K562 (cell line): ENCODE data around the gene UBE2G2. TPM values are rescaled to one million over a fixed set of nuclear protein-coding genes. Genes with fewer than 3 reads are reported as not detected.

ENCODE experiments used
- CAMTA2 ChIP-seq: fragments of 250-450 bp; sonication (Bioruptor Pico); conservative IDR thresholded peaks from 2 replicates; pipeline ENCODE4 v1.5.1; 2022
- DEAF1 ChIP-seq: fragments of 450-650 bp; formaldehyde crosslinking; IDR thresholded peaks from 2 replicates; pipeline ENCODE4 v1.4.0; 2020; ENCODE audit warnings: mild to moderate bottlenecking, moderate library complexity
- FOXK2 ChIP-seq, 2 experiments: fragments of 450-650 bp; IDR thresholded peaks in 1 of 2; conservative IDR thresholded peaks in 1 of 2; 2 replicates each; pipeline ENCODE4 v1.6.1; 2016; ENCODE audit warnings: low read depth in 2 of 2, mild to moderate bottlenecking in 1 of 2
- GTF2F1 ChIP-seq: IDR thresholded peaks from 2 replicates; pipeline ENCODE4 v1.6.1; 2011; ENCODE audit warnings: low read depth, low read length, improper control_type of control experiment
- HDAC1 ChIP-seq, 2 experiments: fragments of 450-650 bp; IDR thresholded peaks; 2 replicates each; pipeline ENCODE4 v1.6.1; 2016 to 2017; ENCODE audit warnings: inconsistent platforms in 1 of 2, mild to moderate bottlenecking in 1 of 2, moderate library complexity in 1 of 2
- MLLT1 ChIP-seq, 2 experiments: fragments of 450-650 bp; IDR thresholded peaks; 2 replicates each; pipeline ENCODE4 v1.6.1; 2016
- MXI1 ChIP-seq: IDR thresholded peaks from 2 replicates; pipeline ENCODE4 v1.6.1; 2011; ENCODE audit warnings: low read depth, mild to moderate bottlenecking, improper control_type of control experiment, low read length
- MYC ChIP-seq, 2 experiments: fragments of 250-450 bp in 1 of 2; sonication (Bioruptor Pico) in 1 of 2; IDR thresholded peaks; 2 replicates each; pipeline versions ENCODE4 v1.5.1 to v1.6.1; 2012 to 2021; ENCODE audit warnings: low read depth in 2 of 2, borderline replicate concordance in 1 of 2, improper control_type of control experiment in 1 of 2, low read length in 1 of 2, mild to moderate bottlenecking in 1 of 2, moderate library complexity in 1 of 2
- MYNN ChIP-seq, 2 experiments: sonication (generic); formaldehyde crosslinking in 1 of 2; IDR thresholded peaks; 2 replicates each; pipeline versions ENCODE4 v1.5.0 to v1.6.1; 2016 to 2020; ENCODE audit warnings: antibody characterized with exemption in 1 of 2, missing genetic modification reagents in 1 of 2
- NKRF ChIP-seq: fragments of 450-650 bp; IDR thresholded peaks from 2 replicates; pipeline ENCODE4 v1.6.1; 2016; ENCODE audit warnings: borderline replicate concordance
- PHF8 ChIP-seq: fragments of 200-600 bp; sonication (generic); IDR thresholded peaks from 2 replicates; pipeline ENCODE4 v1.6.1; 2012; ENCODE audit warnings: mixed run types, mild to moderate bottlenecking, inconsistent platforms, low read length, moderate library complexity, borderline replicate concordance
- POLR3G ChIP-seq: IDR thresholded peaks from 2 replicates; pipeline ENCODE4 v1.6.1; 2011; ENCODE audit not compliant: insufficient read length, insufficient replicate concordance; ENCODE audit errors: extremely low read depth
- PTBP1 ChIP-seq: fragments of 200-400 bp; formaldehyde crosslinking; IDR thresholded peaks from 2 replicates; pipeline ENCODE4 v1.6.1; 2017; ENCODE audit warnings: low read depth, low read length
- SAP30 ChIP-seq: fragments of 200-600 bp; sonication (generic); IDR thresholded peaks from 2 replicates; pipeline ENCODE4 v1.6.1; 2012; ENCODE audit warnings: borderline replicate concordance, low read depth, mild to moderate bottlenecking, moderate library complexity, low read length, control low read depth, inconsistent platforms; ENCODE audit not compliant: insufficient read depth, poor library complexity, severe bottlenecking
- SIRT6 ChIP-seq: IDR thresholded peaks from one replicate; pipeline ENCODE4 v1.6.1; 2012; ENCODE audit warnings: low read depth, mild to moderate bottlenecking, control low read depth, inconsistent platforms, low read length, moderate library complexity
- SMAD4 ChIP-seq: fragments of 250-450 bp; sonication (Bioruptor Pico); conservative IDR thresholded peaks from 2 replicates; pipeline ENCODE4 v1.8.0; 2021; ENCODE audit warnings: inconsistent platforms, mild to moderate bottlenecking, moderate library complexity
- TRIM28 ChIP-seq: fragments of 450-650 bp; IDR thresholded peaks from 2 replicates; pipeline ENCODE4 v1.6.1; 2017
- ZBTB34 ChIP-seq: fragments of 250-450 bp; sonication (Bioruptor Pico); IDR thresholded peaks from 2 replicates; pipeline ENCODE4 v1.8.0; 2021; ENCODE audit warnings: mild to moderate bottlenecking, moderate library complexity
- ZNF175 ChIP-seq: fragments of 200-800 bp; sonication (Bioruptor generic); IDR thresholded peaks from 2 replicates; pipeline ENCODE4 v1.6.1; 2016; ENCODE audit warnings: low read depth, mild to moderate bottlenecking, missing genetic modification characterization, missing compliant biosample characterization
- ZSCAN29 ChIP-seq: fragments of 450-650 bp; IDR thresholded peaks from 2 replicates; pipeline ENCODE4 v1.6.1; 2017
- polyA plus RNA-seq, 8 experiments: library from polyadenylated mRNA; depleted of rRNA in 4 of 8; stranded (reverse) in 5 of 8; unstranded in 3 of 8; fragments of >200 nt; fragmentation: Nextera tagmentation in 2 of 8; fragmentation: Illumina TruSeq in 1 of 8; extraction: Ambion mirVana in 2 of 8; extraction: Trizol in 1 of 8; gene quantifications; 2 replicates each; pipeline versions ENCODE4 v1.2.1 to v1.2.3, GENCODE V29; 2011 to 2014; ENCODE audit warnings: inconsistent platforms in 1 of 8, missing spikeins in 1 of 8
- total RNA-seq, 7 experiments: library from RNA; depleted of rRNA in 6 of 7; stranded (reverse); fragments of >200 nt in 6 of 7; fragmentation: Illumina TruSeq in 2 of 7; extraction: Trizol in 2 of 7; gene quantifications; 2 replicates each; pipeline versions ENCODE4 v1.2.1 to v1.2.3, GENCODE V29; 2011 to 2021; ENCODE audit warnings: low replicate concordance in 1 of 7

Gene UBE2G2
- total and polyA plus RNA-seq, 9 of the 15 experiments (the other 6 are each of a cell fraction or from before 2014, with no cell fraction given): 47.5 to 225 (median 140) TPM

GRCh38 chr21:44836666-44837471 lies 35.2 kb upstream of the UBE2G2 start (continued):
- TF ChIP-seq CAMTA2: no peak
- no peak for TF ChIP-seq ZNF175 (CRISPR knock-in tag)
- TF ChIP-seq TRIM28: no peak
- no peak for TF ChIP-seq POLR3G
- TF ChIP-seq PHF8: peak; percentile 18; the same call in 1 of the 2 replicates
- no peak for TF ChIP-seq MXI1
- no peak for TF ChIP-seq FOXK2 (conservative IDR thresholded peaks at IDR 0.05 in 1 of 2, IDR thresholded peaks at IDR 0.05 in 1 of 2; ENCODE audit: low read depth in 2 of 2)
- TF ChIP-seq DEAF1 (CRISPR knock-in tag): no peak
- TF ChIP-seq HDAC1 (IDR thresholded peaks at IDR 0.05): peak in 1 of 2 experiments; percentile 59; a peak in 1 of 4 replicates
- TF ChIP-seq SMAD4 (CRISPR knock-in tag): peak; percentile 91
- no peak for TF ChIP-seq SIRT6
- no peak for TF ChIP-seq NKRF
- no peak for TF ChIP-seq ZSCAN29
- no peak for TF ChIP-seq MYNN (IDR thresholded peaks at IDR 0.05)
- no peak for TF ChIP-seq MYNN (CRISPR knock-in tag; IDR thresholded peaks at IDR 0.05)
- peak; percentile 65 for TF ChIP-seq MYC (IDR thresholded peaks at IDR 0.05; ENCODE audit: low read depth, low read length)
- TF ChIP-seq MYC (CRISPR knock-in tag; IDR thresholded peaks at IDR 0.05; ENCODE audit: borderline replicate concordance, low read depth): no peak
- TF ChIP-seq GTF2F1: no peak
- TF ChIP-seq ZBTB34: no peak
- no peak for TF ChIP-seq SAP30
- no peak for TF ChIP-seq MLLT1 (IDR thresholded peaks at IDR 0.05)
- TF ChIP-seq PTBP1: no peak
